MM.1S (cell line): ENCODE results near the gene GZMM.

ENCODE experiments used
- CTCF ChIP-seq: fragments of 300-600 bp; sonication (generic); IDR thresholded peaks from 2 replicates; pipeline ENCODE4 v1.5.1; 2016; ENCODE audit warnings: antibody characterized with exemption, low read length, mixed read lengths
- EZH2 ChIP-seq: fragments of 300-600 bp; sonication (generic); optimal IDR thresholded peaks from 2 replicates; pipeline ENCODE3; 2017; ENCODE audit warnings: low read depth, mild to moderate bottlenecking, antibody characterized with exemption, low read length, mixed read lengths
- EZH2phosphoT487 ChIP-seq: fragments of 300-600 bp; sonication (generic); IDR thresholded peaks from 2 replicates; pipeline ENCODE4 v1.6.1; 2018; ENCODE audit warnings: antibody characterized with exemption, low read length

GRCh38 chr19:548886-549830 lies 5.3 kb downstream of the GZMM start:
- TF ChIP-seq CTCF (no peak), EZH2phosphoT487 (no peak), EZH2 (no peak)
